ENCODE data around the gene LRRC4C.

GRCh38 chr11:40240284-40240683, 1219.2 kb downstream of the LRRC4C start:
- TF ChIP-seq, protein P1, sequence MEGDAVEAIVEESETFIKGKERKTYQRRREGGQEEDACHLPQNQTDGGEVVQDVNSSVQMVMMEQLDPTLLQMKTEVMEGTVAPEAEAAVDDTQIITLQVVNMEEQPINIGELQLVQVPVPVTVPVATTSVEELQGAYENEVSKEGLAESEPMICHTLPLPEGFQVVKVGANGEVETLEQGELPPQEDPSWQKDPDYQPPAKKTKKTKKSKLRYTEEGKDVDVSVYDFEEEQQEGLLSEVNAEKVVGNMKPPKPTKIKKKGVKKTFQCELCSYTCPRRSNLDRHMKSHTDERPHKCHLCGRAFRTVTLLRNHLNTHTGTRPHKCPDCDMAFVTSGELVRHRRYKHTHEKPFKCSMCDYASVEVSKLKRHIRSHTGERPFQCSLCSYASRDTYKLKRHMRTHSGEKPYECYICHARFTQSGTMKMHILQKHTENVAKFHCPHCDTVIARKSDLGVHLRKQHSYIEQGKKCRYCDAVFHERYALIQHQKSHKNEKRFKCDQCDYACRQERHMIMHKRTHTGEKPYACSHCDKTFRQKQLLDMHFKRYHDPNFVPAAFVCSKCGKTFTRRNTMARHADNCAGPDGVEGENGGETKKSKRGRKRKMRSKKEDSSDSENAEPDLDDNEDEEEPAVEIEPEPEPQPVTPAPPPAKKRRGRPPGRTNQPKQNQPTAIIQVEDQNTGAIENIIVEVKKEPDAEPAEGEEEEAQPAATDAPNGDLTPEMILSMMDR (IDR thresholded peaks at IDR 0.05; ENCODE audit: borderline replicate concordance, extremely low read depth, low read length, poor library complexity, severe bottlenecking): no peak
- TF ChIP-seq EZH2 (IDR thresholded peaks at IDR 0.05; ENCODE audit: borderline replicate concordance, low read depth, low read length, severe bottlenecking): no peak
